Stomach (tissue), 4 donors: ENCODE data around the gene CARMIL1.

Experiments
- EP300 ChIP-seq: sonication (generic); formaldehyde crosslinking; IDR thresholded peaks from one replicate; pipeline ENCODE4 v1.6.1; 2017; ENCODE audit warnings: antibody characterized with exemption
- POLR2A ChIP-seq, 4 donors: fragments of 450-650 bp; IDR thresholded peaks; one replicate each; pipeline ENCODE4 v1.6.1; 2016; ENCODE audit warnings: antibody characterized with exemption in 4 of 4, control low read depth in 2 of 4, mild to moderate bottlenecking in 1 of 4, moderate library complexity in 1 of 4
- POLR2AphosphoS5 ChIP-seq, 3 donors: sonication (generic); formaldehyde crosslinking; IDR thresholded peaks; one replicate each; pipeline ENCODE4 v1.6.1; 2016; ENCODE audit warnings: antibody characterized with exemption in 3 of 3
- TF ChIP-seq, protein P1 (sequence below), 7 experiments: fragments of 450-650 bp in 4 of 7; fragments of 200-600 bp in 3 of 7; sonication (generic) in 3 of 7; IDR thresholded peaks; one replicate each; pipeline ENCODE4 v1.5.1; 2016 to 2019; ENCODE audit warnings: antibody characterized with exemption in 7 of 7, control low read depth in 2 of 7, mild to moderate bottlenecking in 1 of 7

DNA sequence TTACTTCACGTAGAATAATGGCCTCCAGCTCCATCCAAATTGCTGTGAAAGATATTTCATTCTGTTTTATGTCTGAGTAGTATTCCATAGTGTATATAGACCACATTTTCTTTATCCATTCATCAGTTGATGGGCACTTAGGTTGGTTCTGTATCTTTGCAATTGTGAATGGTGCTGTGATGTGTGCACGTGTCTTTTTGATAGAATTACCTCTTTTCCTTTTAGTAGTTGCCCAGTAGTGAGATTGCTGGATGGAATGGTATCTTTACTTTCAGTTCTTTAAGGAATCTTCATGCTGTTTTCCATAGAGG, 91.8 kb downstream of the CARMIL1 start:
- TF ChIP-seq, protein P1, sequence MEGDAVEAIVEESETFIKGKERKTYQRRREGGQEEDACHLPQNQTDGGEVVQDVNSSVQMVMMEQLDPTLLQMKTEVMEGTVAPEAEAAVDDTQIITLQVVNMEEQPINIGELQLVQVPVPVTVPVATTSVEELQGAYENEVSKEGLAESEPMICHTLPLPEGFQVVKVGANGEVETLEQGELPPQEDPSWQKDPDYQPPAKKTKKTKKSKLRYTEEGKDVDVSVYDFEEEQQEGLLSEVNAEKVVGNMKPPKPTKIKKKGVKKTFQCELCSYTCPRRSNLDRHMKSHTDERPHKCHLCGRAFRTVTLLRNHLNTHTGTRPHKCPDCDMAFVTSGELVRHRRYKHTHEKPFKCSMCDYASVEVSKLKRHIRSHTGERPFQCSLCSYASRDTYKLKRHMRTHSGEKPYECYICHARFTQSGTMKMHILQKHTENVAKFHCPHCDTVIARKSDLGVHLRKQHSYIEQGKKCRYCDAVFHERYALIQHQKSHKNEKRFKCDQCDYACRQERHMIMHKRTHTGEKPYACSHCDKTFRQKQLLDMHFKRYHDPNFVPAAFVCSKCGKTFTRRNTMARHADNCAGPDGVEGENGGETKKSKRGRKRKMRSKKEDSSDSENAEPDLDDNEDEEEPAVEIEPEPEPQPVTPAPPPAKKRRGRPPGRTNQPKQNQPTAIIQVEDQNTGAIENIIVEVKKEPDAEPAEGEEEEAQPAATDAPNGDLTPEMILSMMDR (IDR thresholded peaks at IDR 0.05) = no peak
- no peak for TF ChIP-seq POLR2A (IDR thresholded peaks at IDR 0.05)
- no peak for TF ChIP-seq POLR2AphosphoS5 (IDR thresholded peaks at IDR 0.05)
- no peak for TF ChIP-seq EP300
